Gastroesophageal sphincter (tissue), 4 donors: ENCODE results near the gene COLGALT1. TPM values are rescaled to one million over a fixed set of nuclear protein-coding genes. Genes with fewer than 3 reads are reported as not detected.
"Not testable (repeated sequence)": the region's sequence is repeated elsewhere in the genome, so short reads cannot be mapped to it uniquely, and the experiment has no call there.

ENCODE experiments used
- ATAC-seq: fragments of 150-250 bp; one replicate; pipeline ENCODE4 v1.9.1; 2016; ENCODE audit warnings: mild to moderate bottlenecking, moderate library complexity
- H3K27ac ChIP-seq, 4 donors: fragments of 200-600 bp; sonication (generic) in 3 of 4; 1 replicate in 3 of 4; 2 replicates in 1 of 4; pipeline ENCODE4 v1.5.1; 2016 to 2019
- H3K27me3 ChIP-seq: fragments of 200-600 bp; sonication (generic); one replicate; pipeline ENCODE4 v1.5.1; 2019
- H3K36me3 ChIP-seq, 2 donors: fragments of 200-600 bp; sonication (generic); one replicate each; pipeline ENCODE4 v1.5.1; 2019; ENCODE audit warnings: control low read depth in 1 of 2
- H3K4me1 ChIP-seq, 3 donors: fragments of 200-600 bp; sonication (generic); 1 replicate in 2 of 3; 2 replicates in 1 of 3; pipeline ENCODE4 v1.5.1; 2016 to 2019; ENCODE audit warnings: control low read depth in 2 of 3
- H3K4me3 ChIP-seq, 2 donors: fragments of 200-600 bp; sonication (generic); one replicate each; pipeline ENCODE4 v1.5.1; 2019; ENCODE audit warnings: mild to moderate bottlenecking in 1 of 2, moderate library complexity in 1 of 2
- H3K9me3 ChIP-seq, 3 donors: fragments of 200-600 bp; sonication (generic); one replicate each; pipeline ENCODE4 v1.5.1; 2017 to 2019; ENCODE audit warnings: control low read depth in 2 of 3
- EP300 ChIP-seq: sonication (generic); formaldehyde crosslinking; IDR thresholded peaks from one replicate; pipeline ENCODE4 v1.6.1; 2017; ENCODE audit warnings: antibody characterized with exemption, mild to moderate bottlenecking
- POLR2A ChIP-seq, 2 donors: fragments of 450-650 bp; IDR thresholded peaks; one replicate each; pipeline ENCODE4 v1.6.1; 2017; ENCODE audit warnings: antibody characterized with exemption in 2 of 2, mild to moderate bottlenecking in 2 of 2, moderate library complexity in 1 of 2
- POLR2AphosphoS5 ChIP-seq: sonication (generic); formaldehyde crosslinking; IDR thresholded peaks from one replicate; pipeline ENCODE4 v1.6.1; 2017; ENCODE audit warnings: antibody characterized with exemption
- WGBS, 2 donors: methylation state at CpG; one replicate each; pipeline ENCODE4 v1.1.5; 2018; ENCODE audit warnings: low coverage in 1 of 2; 5-methylcytosine and 5-hydroxymethylcytosine counted together
- total RNA-seq, 4 donors: library from RNA; depleted of rRNA; stranded (reverse); fragments of >200 nt; gene quantifications; one replicate each; pipeline ENCODE4 v1.1.0, GENCODE V29; 2016
- TF ChIP-seq, protein P1 (sequence below), 4 experiments: fragments of 200-600 bp in 2 of 4; fragments of 450-650 bp in 2 of 4; sonication (generic) in 1 of 4; IDR thresholded peaks; one replicate each; pipeline ENCODE4 v1.5.1; 2017 to 2019; ENCODE audit warnings: antibody characterized with exemption in 4 of 4, mild to moderate bottlenecking in 2 of 4, moderate library complexity in 2 of 4

Gene COLGALT1
- total RNA-seq, 4 donors from 2014 or later: 54.7 to 78.9 (median 61.2) TPM

DNA sequence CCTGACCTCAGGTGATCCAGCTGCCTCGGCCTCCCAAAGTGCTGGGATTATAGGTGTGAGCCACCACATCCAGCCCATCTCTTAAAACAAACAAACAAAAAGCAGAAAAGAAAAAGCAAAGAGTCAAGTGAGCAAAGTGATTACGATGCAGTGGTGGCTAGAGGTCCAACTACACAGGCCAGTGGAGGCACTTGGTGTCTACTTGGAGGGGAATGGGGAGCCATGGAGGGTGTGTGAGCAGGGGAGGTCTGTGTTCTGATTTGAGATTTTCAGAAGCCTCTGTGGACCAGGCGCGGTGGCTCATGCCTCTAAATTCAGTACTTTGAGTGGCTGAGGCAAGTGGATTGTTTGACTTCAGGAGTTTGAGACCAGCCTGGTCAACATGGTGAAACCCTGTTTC is 6.6 kb downstream of the COLGALT1 start:
- Histone ChIP-seq H3K9me3 (no peaks in the 10 kb centered on the region), H3K36me3 (peaks cover 0 to 100% of the 10 kb centered on the region in 2 donors), H3K27me3 (no peaks in the 10 kb centered on the region), H3K4me3 (no peak overlapping the region), H3K4me1 (peaks cover 0 to 15% (median 0%) of the 10 kb centered on the region in 3 donors), H3K27ac (no peak overlapping the region)
- TF ChIP-seq EP300: no peak
- no peak for TF ChIP-seq POLR2AphosphoS5
- no peak for TF ChIP-seq POLR2A (IDR thresholded peaks at IDR 0.05)
- TF ChIP-seq, protein P1, sequence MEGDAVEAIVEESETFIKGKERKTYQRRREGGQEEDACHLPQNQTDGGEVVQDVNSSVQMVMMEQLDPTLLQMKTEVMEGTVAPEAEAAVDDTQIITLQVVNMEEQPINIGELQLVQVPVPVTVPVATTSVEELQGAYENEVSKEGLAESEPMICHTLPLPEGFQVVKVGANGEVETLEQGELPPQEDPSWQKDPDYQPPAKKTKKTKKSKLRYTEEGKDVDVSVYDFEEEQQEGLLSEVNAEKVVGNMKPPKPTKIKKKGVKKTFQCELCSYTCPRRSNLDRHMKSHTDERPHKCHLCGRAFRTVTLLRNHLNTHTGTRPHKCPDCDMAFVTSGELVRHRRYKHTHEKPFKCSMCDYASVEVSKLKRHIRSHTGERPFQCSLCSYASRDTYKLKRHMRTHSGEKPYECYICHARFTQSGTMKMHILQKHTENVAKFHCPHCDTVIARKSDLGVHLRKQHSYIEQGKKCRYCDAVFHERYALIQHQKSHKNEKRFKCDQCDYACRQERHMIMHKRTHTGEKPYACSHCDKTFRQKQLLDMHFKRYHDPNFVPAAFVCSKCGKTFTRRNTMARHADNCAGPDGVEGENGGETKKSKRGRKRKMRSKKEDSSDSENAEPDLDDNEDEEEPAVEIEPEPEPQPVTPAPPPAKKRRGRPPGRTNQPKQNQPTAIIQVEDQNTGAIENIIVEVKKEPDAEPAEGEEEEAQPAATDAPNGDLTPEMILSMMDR (IDR thresholded peaks at IDR 0.05): no peak
- 71 to 97% methylated on average over 1 to 3 of the region's 4 CpGs for WGBS, 2 donors
- no peak for ATAC-seq

DNA sequence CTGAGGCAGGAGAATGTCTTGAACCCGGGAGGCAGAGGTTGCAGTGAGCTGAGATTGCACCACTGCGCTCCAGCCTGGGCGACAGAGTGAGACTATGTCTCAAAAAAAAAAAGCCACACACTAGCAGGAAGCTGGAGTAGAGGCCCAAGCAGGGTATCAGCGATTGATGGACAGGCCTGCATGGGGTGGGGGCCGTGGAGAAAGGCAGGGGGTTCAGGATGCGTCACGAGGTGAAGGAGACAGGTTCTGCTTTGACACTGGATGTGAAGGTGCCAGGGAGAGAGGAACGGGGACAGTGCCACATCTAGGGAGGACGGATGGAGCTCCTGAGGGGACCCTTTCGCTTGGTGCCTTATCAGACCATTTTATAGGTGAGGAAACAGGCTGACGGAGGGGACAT is 7.1 kb downstream of the COLGALT1 start:
- Histone ChIP-seq H3K4me3 (no peak overlapping the region), H3K27ac (no peak overlapping the region), H3K4me1 (peaks cover 0 to 10% (median 0%) of the 10 kb centered on the region in 3 donors), H3K9me3 (no peaks in the 10 kb centered on the region), H3K36me3 (peaks cover 0 to 100% of the 10 kb centered on the region in 2 donors), H3K27me3 (no peaks in the 10 kb centered on the region)
- TF ChIP-seq, protein P1 (IDR thresholded peaks at IDR 0.05): no peak
- no peak for TF ChIP-seq POLR2AphosphoS5
- no peak for TF ChIP-seq POLR2A (IDR thresholded peaks at IDR 0.05)
- no peak for TF ChIP-seq EP300
- ATAC-seq: no peak
- WGBS, 2 donors: 68 to 73% methylated on average over 7 to 8 of the region's 11 CpGs

DNA sequence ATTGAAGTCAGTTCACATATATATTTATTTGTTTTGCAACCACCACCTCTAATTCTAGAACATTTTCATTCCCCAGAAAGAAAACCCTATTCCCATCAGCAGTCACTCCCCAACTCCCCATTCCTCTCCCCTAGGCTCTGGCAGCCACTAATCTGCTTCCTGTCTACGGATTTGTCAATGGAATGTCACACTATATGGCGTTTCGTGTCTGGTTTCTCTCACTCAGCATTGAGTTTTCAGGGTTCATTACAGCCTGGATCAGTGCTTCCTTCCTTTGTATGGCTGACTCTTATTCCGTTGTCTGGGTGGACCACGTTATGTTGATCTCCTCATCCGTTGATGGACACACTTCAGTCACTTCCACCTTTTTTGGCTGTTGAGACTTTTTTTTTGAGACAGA is 9.3 kb downstream of the COLGALT1 start:
- H3K36me3 ChIP-seq: peaks cover 0 to 100% of the 10 kb centered on the region in 2 donors
- no peaks in the 10 kb centered on the region for H3K27me3 ChIP-seq
- TF ChIP-seq POLR2A (IDR thresholded peaks at IDR 0.05): no peak
- no peak for TF ChIP-seq POLR2AphosphoS5
- TF ChIP-seq EP300: no peak
- TF ChIP-seq, protein P1 (IDR thresholded peaks at IDR 0.05): no peak
- 62 to 69% methylated on average over 4 to 6 of the region's 6 CpGs for WGBS, 2 donors
- no peak for ATAC-seq
- no peak overlapping the region for H3K4me3 ChIP-seq
- no peaks in the 10 kb centered on the region for H3K9me3 ChIP-seq
- H3K4me1 ChIP-seq: peaks cover 0 to 4% (median 0%) of the 10 kb centered on the region in 3 donors
- H3K27ac ChIP-seq: no peak overlapping the region

DNA sequence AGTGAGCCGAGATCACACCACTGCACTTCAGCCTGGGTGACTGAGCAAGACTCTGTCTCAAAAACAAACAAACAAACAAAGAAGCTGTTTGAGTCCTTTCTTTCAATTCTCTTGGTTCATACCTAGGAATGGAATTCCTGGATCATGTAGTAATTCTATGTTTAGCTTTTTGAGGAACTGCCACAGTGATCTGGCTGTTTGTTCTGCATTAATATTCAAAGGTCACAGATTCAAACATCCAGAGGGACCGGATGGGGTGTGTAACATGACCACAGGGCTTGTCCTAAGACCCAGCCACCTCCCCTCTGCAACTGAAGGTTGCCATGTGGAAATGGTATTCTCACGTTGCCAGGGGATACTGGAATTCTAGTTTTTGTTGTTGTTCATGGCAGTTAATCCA is 10.2 kb downstream of the COLGALT1 start:
- H3K36me3 ChIP-seq: peaks cover 0 to 100% of the 10 kb centered on the region in 2 donors
- 38 to 50% methylated on average over 2 to 3 of the region's 3 CpGs for WGBS, 2 donors
- no peak overlapping the region for H3K4me3 ChIP-seq
- no peaks in the 10 kb centered on the region for H3K27me3 ChIP-seq
- H3K9me3 ChIP-seq: no peaks in the 10 kb centered on the region
- H3K27ac ChIP-seq: no peak overlapping the region
- no peak for ATAC-seq
- TF ChIP-seq POLR2A (IDR thresholded peaks at IDR 0.05): no peak
- TF ChIP-seq, protein P1 (IDR thresholded peaks at IDR 0.05): no peak
- no peak for TF ChIP-seq POLR2AphosphoS5
- TF ChIP-seq EP300: no peak
- no peaks in the 10 kb centered on the region for H3K4me1 ChIP-seq

DNA sequence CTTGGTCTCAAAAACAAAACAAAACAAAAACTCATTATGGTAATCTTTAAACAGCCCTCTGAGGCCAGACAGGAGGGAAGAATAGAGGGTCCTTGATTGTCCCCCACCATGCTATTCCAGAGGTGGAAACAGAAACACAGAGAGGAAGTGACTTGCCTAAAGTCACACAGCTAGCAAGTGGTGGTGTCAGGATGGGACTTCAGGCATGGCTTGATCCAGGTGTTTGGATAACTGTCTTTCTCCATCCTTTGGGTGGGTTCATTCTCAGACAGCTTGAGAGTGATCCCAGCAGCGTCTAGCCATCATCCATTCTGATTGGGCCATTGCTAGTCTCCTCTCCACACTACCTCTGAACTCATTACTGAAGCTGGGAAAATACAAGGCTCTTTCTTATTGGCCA is 12.5 kb downstream of the COLGALT1 start:
- Histone ChIP-seq H3K4me1 (no peaks in the 10 kb centered on the region), H3K27me3 (no peaks in the 10 kb centered on the region), H3K27ac (no peak overlapping the region), H3K4me3 (no peak overlapping the region), H3K9me3 (no peaks in the 10 kb centered on the region), H3K36me3 (peaks cover 0 to 100% of the 10 kb centered on the region in 2 donors)
- 100% methylated on average over 1 of the region's 1 CpG; no CpG with 5 or more reads in 1 of the 2 donors for WGBS, 2 donors
- no peak for ATAC-seq
- no peak for TF ChIP-seq POLR2AphosphoS5
- TF ChIP-seq, protein P1 (IDR thresholded peaks at IDR 0.05): no peak
- TF ChIP-seq EP300: no peak
- TF ChIP-seq POLR2A (IDR thresholded peaks at IDR 0.05): no peak

DNA sequence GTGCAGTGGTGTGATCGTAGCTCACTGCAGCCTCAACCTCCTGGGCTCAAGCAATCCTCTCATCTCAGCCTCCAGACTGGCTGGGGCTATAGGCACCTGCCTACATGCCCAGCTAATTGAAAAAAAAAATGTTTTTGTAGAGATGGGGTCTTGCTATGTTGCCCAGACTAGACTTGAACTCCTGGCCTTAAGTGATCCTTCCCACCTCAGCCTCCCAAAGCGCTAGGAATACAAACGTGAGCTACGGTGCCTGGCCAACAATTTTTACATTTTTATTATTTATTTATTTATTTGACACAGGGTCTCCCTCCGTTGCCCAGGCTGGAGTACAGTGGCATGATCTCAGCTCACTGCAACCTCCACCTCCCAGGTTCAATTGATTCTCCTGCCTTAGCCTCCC is 14.8 kb downstream of the COLGALT1 start:
- H3K36me3 ChIP-seq: peaks cover 0 to 97% of the 10 kb centered on the region in 2 donors

More for the DNA sequence above, 14.8 kb downstream of the COLGALT1 start:
- H3K27me3 ChIP-seq, H3K4me1 ChIP-seq, ATAC-seq, H3K4me3 ChIP-seq, H3K9me3 ChIP-seq, H3K27ac ChIP-seq: not testable (repeated sequence)
- 77 to 98% methylated on average over 4 to 5 of the region's 5 CpGs for WGBS, 2 donors
